ENCODE measurements around the gene MAP3K2. TPM values are rescaled to one million over a fixed set of nuclear protein-coding genes. Genes with fewer than 3 reads are reported as not detected.

Gene MAP3K2
- polyA plus RNA-seq, 1 donor from 2014 or later, result 37.0 TPM

DNA sequence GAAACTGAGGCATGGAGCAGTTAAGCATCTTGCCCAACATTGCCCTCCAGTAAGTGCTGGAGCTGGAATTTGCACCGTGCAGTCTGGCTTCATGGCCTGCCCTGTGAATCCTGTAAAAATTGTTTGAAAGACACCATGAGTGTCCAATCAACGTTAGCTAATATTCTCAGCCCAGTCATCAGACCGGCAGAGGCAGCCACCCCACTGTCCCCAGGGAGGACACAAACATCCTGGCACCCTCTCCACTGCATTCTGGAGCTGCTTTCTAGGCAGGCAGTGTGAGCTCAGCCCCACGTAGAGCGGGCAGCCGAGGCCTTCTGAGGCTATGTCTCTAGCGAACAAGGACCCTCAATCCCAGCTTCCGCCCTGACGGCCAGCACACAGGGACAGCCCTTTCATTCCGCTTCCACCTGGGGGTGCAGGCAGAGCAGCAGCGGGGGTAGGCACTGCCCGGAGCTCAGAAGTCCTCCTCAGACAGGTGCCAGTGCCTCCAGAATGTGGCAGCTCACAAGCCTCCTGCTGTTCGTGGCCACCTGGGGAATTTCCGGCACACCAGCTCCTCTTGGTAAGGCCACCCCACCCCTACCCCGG lies 31.8 kb upstream of the MAP3K2 start:
- Histone ChIP-seq H2AFZ (ENCODE audit: low read depth, low read length) (no peak overlapping the region), H3F3A (ENCODE audit: insufficient read depth, low read length, poor library complexity, severe bottlenecking) (no peaks in the 10 kb centered on the region), H4K20me1 (ENCODE audit: insufficient read depth) (no peaks in the 10 kb centered on the region), H3K4me2 (ENCODE audit: low read length) (no peak overlapping the region), H3K79me2 (replicated peaks; ENCODE audit: insufficient read depth, low read length) (no peaks in the 10 kb centered on the region), H3K27ac (ENCODE audit: low read length) (no peak overlapping the region), H3K9me2 (ENCODE audit: insufficient read depth, low read length) (no peaks in the 10 kb centered on the region), H3K9me3 (ENCODE audit: low read length) (no peaks in the 10 kb centered on the region), H3K27me3 (ENCODE audit: insufficient read depth, low read depth, low read length) (peaks cover 53% of the 10 kb centered on the region), H3K9ac (ENCODE audit: low read length) (no peak overlapping the region), H3K36me3 (ENCODE audit: insufficient read depth, low read length) (no peaks in the 10 kb centered on the region), H3K4me3 (ENCODE audit: low read length) (no peak overlapping the region)
- TF ChIP-seq TAF1 (IDR thresholded peaks at IDR 0.05; ENCODE audit: low read depth), result no peak
- no peak for TF ChIP-seq RAD21 (conservative IDR thresholded peaks at IDR 0.05)
- TF ChIP-seq, protein P1, sequence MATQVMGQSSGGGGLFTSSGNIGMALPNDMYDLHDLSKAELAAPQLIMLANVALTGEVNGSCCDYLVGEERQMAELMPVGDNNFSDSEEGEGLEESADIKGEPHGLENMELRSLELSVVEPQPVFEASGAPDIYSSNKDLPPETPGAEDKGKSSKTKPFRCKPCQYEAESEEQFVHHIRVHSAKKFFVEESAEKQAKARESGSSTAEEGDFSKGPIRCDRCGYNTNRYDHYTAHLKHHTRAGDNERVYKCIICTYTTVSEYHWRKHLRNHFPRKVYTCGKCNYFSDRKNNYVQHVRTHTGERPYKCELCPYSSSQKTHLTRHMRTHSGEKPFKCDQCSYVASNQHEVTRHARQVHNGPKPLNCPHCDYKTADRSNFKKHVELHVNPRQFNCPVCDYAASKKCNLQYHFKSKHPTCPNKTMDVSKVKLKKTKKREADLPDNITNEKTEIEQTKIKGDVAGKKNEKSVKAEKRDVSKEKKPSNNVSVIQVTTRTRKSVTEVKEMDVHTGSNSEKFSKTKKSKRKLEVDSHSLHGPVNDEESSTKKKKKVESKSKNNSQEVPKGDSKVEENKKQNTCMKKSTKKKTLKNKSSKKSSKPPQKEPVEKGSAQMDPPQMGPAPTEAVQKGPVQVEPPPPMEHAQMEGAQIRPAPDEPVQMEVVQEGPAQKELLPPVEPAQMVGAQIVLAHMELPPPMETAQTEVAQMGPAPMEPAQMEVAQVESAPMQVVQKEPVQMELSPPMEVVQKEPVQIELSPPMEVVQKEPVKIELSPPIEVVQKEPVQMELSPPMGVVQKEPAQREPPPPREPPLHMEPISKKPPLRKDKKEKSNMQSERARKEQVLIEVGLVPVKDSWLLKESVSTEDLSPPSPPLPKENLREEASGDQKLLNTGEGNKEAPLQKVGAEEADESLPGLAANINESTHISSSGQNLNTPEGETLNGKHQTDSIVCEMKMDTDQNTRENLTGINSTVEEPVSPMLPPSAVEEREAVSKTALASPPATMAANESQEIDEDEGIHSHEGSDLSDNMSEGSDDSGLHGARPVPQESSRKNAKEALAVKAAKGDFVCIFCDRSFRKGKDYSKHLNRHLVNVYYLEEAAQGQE (IDR thresholded peaks at IDR 0.05; ENCODE audit: borderline replicate concordance), result no peak
- TF ChIP-seq MXI1 (conservative IDR thresholded peaks at IDR 0.05; ENCODE audit: poor library complexity, severe bottlenecking), result no peak
- no peak for TF ChIP-seq SMC3 (conservative IDR thresholded peaks at IDR 0.05; ENCODE audit: poor library complexity)
- TF ChIP-seq EZH2 (IDR thresholded peaks at IDR 0.05; ENCODE audit: borderline replicate concordance, insufficient read depth, low read length, poor library complexity, severe bottlenecking), result no peak
- TF ChIP-seq, protein P2, sequence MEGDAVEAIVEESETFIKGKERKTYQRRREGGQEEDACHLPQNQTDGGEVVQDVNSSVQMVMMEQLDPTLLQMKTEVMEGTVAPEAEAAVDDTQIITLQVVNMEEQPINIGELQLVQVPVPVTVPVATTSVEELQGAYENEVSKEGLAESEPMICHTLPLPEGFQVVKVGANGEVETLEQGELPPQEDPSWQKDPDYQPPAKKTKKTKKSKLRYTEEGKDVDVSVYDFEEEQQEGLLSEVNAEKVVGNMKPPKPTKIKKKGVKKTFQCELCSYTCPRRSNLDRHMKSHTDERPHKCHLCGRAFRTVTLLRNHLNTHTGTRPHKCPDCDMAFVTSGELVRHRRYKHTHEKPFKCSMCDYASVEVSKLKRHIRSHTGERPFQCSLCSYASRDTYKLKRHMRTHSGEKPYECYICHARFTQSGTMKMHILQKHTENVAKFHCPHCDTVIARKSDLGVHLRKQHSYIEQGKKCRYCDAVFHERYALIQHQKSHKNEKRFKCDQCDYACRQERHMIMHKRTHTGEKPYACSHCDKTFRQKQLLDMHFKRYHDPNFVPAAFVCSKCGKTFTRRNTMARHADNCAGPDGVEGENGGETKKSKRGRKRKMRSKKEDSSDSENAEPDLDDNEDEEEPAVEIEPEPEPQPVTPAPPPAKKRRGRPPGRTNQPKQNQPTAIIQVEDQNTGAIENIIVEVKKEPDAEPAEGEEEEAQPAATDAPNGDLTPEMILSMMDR (IDR thresholded peaks at IDR 0.05; ENCODE audit: poor library complexity, severe bottlenecking), result no peak
- TF ChIP-seq POLR2AphosphoS5 (IDR thresholded peaks at IDR 0.05), result no peak
- TF ChIP-seq EP300 (conservative IDR thresholded peaks at IDR 0.05; ENCODE audit: poor library complexity, severe bottlenecking), result no peak

DNA sequence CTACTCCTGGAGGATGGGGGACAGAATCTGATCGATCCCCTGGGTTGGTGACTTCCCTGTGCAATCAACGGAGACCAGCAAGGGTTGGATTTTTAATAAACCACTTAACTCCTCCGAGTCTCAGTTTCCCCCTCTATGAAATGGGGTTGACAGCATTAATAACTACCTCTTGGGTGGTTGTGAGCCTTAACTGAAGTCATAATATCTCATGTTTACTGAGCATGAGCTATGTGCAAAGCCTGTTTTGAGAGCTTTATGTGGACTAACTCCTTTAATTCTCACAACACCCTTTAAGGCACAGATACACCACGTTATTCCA lies 31.3 kb upstream of the MAP3K2 start:
- H3K4me2 ChIP-seq (ENCODE audit: low read length), result no peak overlapping the region
- no peaks in the 10 kb centered on the region for H4K20me1 ChIP-seq (ENCODE audit: insufficient read depth)
- H3K27ac ChIP-seq (ENCODE audit: low read length), result no peak overlapping the region
- TF ChIP-seq, protein P1 (IDR thresholded peaks at IDR 0.05; ENCODE audit: borderline replicate concordance), result no peak
- no peak for TF ChIP-seq EZH2 (IDR thresholded peaks at IDR 0.05; ENCODE audit: borderline replicate concordance, insufficient read depth, low read length, poor library complexity, severe bottlenecking)
- no peak for TF ChIP-seq SMC3 (conservative IDR thresholded peaks at IDR 0.05; ENCODE audit: poor library complexity)
- no peak for TF ChIP-seq EP300 (conservative IDR thresholded peaks at IDR 0.05; ENCODE audit: poor library complexity, severe bottlenecking)
- TF ChIP-seq, protein P2 (IDR thresholded peaks at IDR 0.05; ENCODE audit: poor library complexity, severe bottlenecking), result no peak
- no peak for TF ChIP-seq MXI1 (conservative IDR thresholded peaks at IDR 0.05; ENCODE audit: poor library complexity, severe bottlenecking)
- no peak for TF ChIP-seq TAF1 (IDR thresholded peaks at IDR 0.05; ENCODE audit: low read depth)
- TF ChIP-seq RAD21 (conservative IDR thresholded peaks at IDR 0.05), result no peak
- no peak for TF ChIP-seq POLR2AphosphoS5 (IDR thresholded peaks at IDR 0.05)
- H2AFZ ChIP-seq (ENCODE audit: low read depth, low read length), result no peak overlapping the region
- no peaks in the 10 kb centered on the region for H3K36me3 ChIP-seq (ENCODE audit: insufficient read depth, low read length)
- H3K9me3 ChIP-seq (ENCODE audit: low read length), result no peaks in the 10 kb centered on the region
- H3K9ac ChIP-seq (ENCODE audit: low read length), result no peak overlapping the region
- H3K9me2 ChIP-seq (ENCODE audit: insufficient read depth, low read length), result no peaks in the 10 kb centered on the region
- no peaks in the 10 kb centered on the region for H3F3A ChIP-seq (ENCODE audit: insufficient read depth, low read length, poor library complexity, severe bottlenecking)
- H3K79me2 ChIP-seq (replicated peaks; ENCODE audit: insufficient read depth, low read length), result no peaks in the 10 kb centered on the region
- H3K27me3 ChIP-seq (ENCODE audit: insufficient read depth, low read depth, low read length), result peaks cover 51% of the 10 kb centered on the region
- H3K4me3 ChIP-seq (ENCODE audit: low read length), result no peak overlapping the region
